ENCODE data around the gene ADH1C.
A peak's percentile ranks its signal among the peaks of the same experiment; 100 is the strongest.
"Not testable (repeated sequence)": the region's sequence is repeated elsewhere in the genome, so short reads cannot be mapped to it uniquely, and the experiment has no call there.

Gene ADH1C

GRCh38 chr4:99324979-99325378 lies 27.6 kb downstream of the ADH1C start:
- Histone ChIP-seq H3K27me3 (replicated peaks; ENCODE audit: control insufficient read depth, insufficient read depth, low read length) (no peaks in the 10 kb centered on the region), H3K9me3 (ENCODE audit: control insufficient read depth, low read length) (peaks cover 32% of the 10 kb centered on the region), H3K4me3 (ENCODE audit: low read length) (peak overlapping the region; percentile 46), H3K9ac (ENCODE audit: low read length) (peak overlapping the region; percentile 87), H3K36me3 (ENCODE audit: control insufficient read depth, insufficient read depth, low read length, severe bottlenecking) (no peaks in the 10 kb centered on the region), H3K4me1 (ENCODE audit: control insufficient read depth, insufficient read depth, low read length) (peaks cover 41% of the 10 kb centered on the region)
- DNase-seq (ENCODE audit: low read depth), result peak; percentile 96

- H3K9ac ChIP-seq (ENCODE audit: low read length), result peak overlapping the region; percentile 87
These were observed 28.2 kb downstream of the ADH1C start for GRCh38 chr4:99324361-99324760.

GRCh38 chr4:99323756-99324155 lies 28.8 kb downstream of the ADH1C start:
- Histone ChIP-seq H3K4me3 (ENCODE audit: low read length) (peak overlapping the region; percentile 42), H3K27me3 (replicated peaks; ENCODE audit: control insufficient read depth, insufficient read depth, low read length) (no peaks in the 10 kb centered on the region), H3K4me1 (ENCODE audit: control insufficient read depth, insufficient read depth, low read length) (peaks cover 47% of the 10 kb centered on the region), H3K9ac (ENCODE audit: low read length) (peak overlapping the region; percentile 87), H3K9me3 (ENCODE audit: control insufficient read depth, low read length) (peaks cover 25% of the 10 kb centered on the region), H3K36me3 (ENCODE audit: control insufficient read depth, insufficient read depth, low read length, severe bottlenecking) (peaks cover 10% of the 10 kb centered on the region)
- DNase-seq (ENCODE audit: low read depth), result peak; percentile 87

More at GRCh38 chr4:99324361-99324760, 28.2 kb downstream of the ADH1C start:
- Histone ChIP-seq H3K27me3 (replicated peaks; ENCODE audit: control insufficient read depth, insufficient read depth, low read length) (no peaks in the 10 kb centered on the region), H3K9me3 (ENCODE audit: control insufficient read depth, low read length) (peaks cover 28% of the 10 kb centered on the region), H3K4me1 (ENCODE audit: control insufficient read depth, insufficient read depth, low read length) (peaks cover 41% of the 10 kb centered on the region), H3K36me3 (ENCODE audit: control insufficient read depth, insufficient read depth, low read length, severe bottlenecking) (peaks cover 4% of the 10 kb centered on the region), H3K4me3 (ENCODE audit: low read length) (peak overlapping the region; percentile 42)
- DNase-seq (ENCODE audit: low read depth), result peak; percentile 15

GRCh38 chr4:99321241-99322191 lies 31.0 kb downstream of the ADH1C start, which contains the start of gene ADH1B:
ADH1B (minus strand) TSS chr4:99321401; CDS start chr4:99321331, 70 bp downstream.
- Histone ChIP-seq H3K9me3 (ENCODE audit: control insufficient read depth, low read length) (peaks cover 11% of the 10 kb centered on the region), H3K4me1 (ENCODE audit: control insufficient read depth, insufficient read depth, low read length) (peaks cover 67% of the 10 kb centered on the region), H3K4me3 (ENCODE audit: low read length) (peak within 1 kb of the TSS; percentile 90), H3K9ac (ENCODE audit: low read length) (peak within 1 kb of the TSS; percentile 95), H3K36me3 (ENCODE audit: control insufficient read depth, insufficient read depth, low read length, severe bottlenecking) (peaks cover 32% of the 10 kb centered on the region), H3K27me3 (replicated peaks; ENCODE audit: control insufficient read depth, insufficient read depth, low read length) (no peaks in the 10 kb centered on the region)
- DNase-seq (ENCODE audit: low read depth), result peak; percentile 32

GRCh38 chr4:99317811-99318210 lies 34.7 kb downstream of the ADH1C start:
- peak overlapping the region; percentile 95 for H3K9ac ChIP-seq (ENCODE audit: low read length)
- H3K27me3 ChIP-seq (replicated peaks; ENCODE audit: control insufficient read depth, insufficient read depth, low read length); DNase-seq (ENCODE audit: low read depth); H3K9me3 ChIP-seq (ENCODE audit: control insufficient read depth, low read length): not testable (repeated sequence)
- H3K4me3 ChIP-seq (ENCODE audit: low read length), result peak overlapping the region; percentile 90
- peaks cover 69% of the 10 kb centered on the region for H3K36me3 ChIP-seq (ENCODE audit: control insufficient read depth, insufficient read depth, low read length, severe bottlenecking)
- peaks cover 53% of the 10 kb centered on the region for H3K4me1 ChIP-seq (ENCODE audit: control insufficient read depth, insufficient read depth, low read length)

- H3K9ac ChIP-seq (ENCODE audit: low read length), result peak overlapping the region; percentile 95
- H3K36me3 ChIP-seq (ENCODE audit: control insufficient read depth, insufficient read depth, low read length, severe bottlenecking), result peaks cover 74% of the 10 kb centered on the region
- no peaks in the 10 kb centered on the region for H3K27me3 ChIP-seq (replicated peaks; ENCODE audit: control insufficient read depth, insufficient read depth, low read length)
- H3K4me3 ChIP-seq (ENCODE audit: low read length), result peak overlapping the region; percentile 90
- DNase-seq (ENCODE audit: low read depth), result no peak
- no peaks in the 10 kb centered on the region for H3K9me3 ChIP-seq (ENCODE audit: control insufficient read depth, low read length)
- peaks cover 56% of the 10 kb centered on the region for H3K4me1 ChIP-seq (ENCODE audit: control insufficient read depth, insufficient read depth, low read length)
These were observed 35.2 kb downstream of the ADH1C start for GRCh38 chr4:99317354-99317753.

GRCh38 chr4:99315839-99316238 lies 36.7 kb downstream of the ADH1C start:
- Histone ChIP-seq H3K9me3 (ENCODE audit: control insufficient read depth, low read length) (no peaks in the 10 kb centered on the region), H3K4me1 (ENCODE audit: control insufficient read depth, insufficient read depth, low read length) (peaks cover 46% of the 10 kb centered on the region), H3K36me3 (ENCODE audit: control insufficient read depth, insufficient read depth, low read length, severe bottlenecking) (peaks cover 89% of the 10 kb centered on the region), H3K4me3 (ENCODE audit: low read length) (peak overlapping the region; percentile 28), H3K9ac (ENCODE audit: low read length) (peak overlapping the region; percentile 95), H3K27me3 (replicated peaks; ENCODE audit: control insufficient read depth, insufficient read depth, low read length) (no peaks in the 10 kb centered on the region)
- DNase-seq (ENCODE audit: low read depth), result no peak

- peaks cover 100% of the 10 kb centered on the region for H3K36me3 ChIP-seq (ENCODE audit: control insufficient read depth, insufficient read depth, low read length, severe bottlenecking)
- DNase-seq (ENCODE audit: low read depth), result no peak
- peak overlapping the region; percentile 61 for H3K9ac ChIP-seq (ENCODE audit: low read length)
- peak overlapping the region; percentile 32 for H3K4me3 ChIP-seq (ENCODE audit: low read length)
- no peaks in the 10 kb centered on the region for H3K27me3 ChIP-seq (replicated peaks; ENCODE audit: control insufficient read depth, insufficient read depth, low read length)
- peaks cover 45% of the 10 kb centered on the region for H3K4me1 ChIP-seq (ENCODE audit: control insufficient read depth, insufficient read depth, low read length)
- no peaks in the 10 kb centered on the region for H3K9me3 ChIP-seq (ENCODE audit: control insufficient read depth, low read length)
These were observed 38.3 kb downstream of the ADH1C start for GRCh38 chr4:99314211-99314610.

GRCh38 chr4:99310389-99310788 lies 42.2 kb downstream of the ADH1C start:
- Histone ChIP-seq H3K9ac (ENCODE audit: low read length) (peak overlapping the region; percentile 61), H3K36me3 (ENCODE audit: control insufficient read depth, insufficient read depth, low read length, severe bottlenecking) (peaks cover 89% of the 10 kb centered on the region), H3K4me1 (ENCODE audit: control insufficient read depth, insufficient read depth, low read length) (peaks cover 11% of the 10 kb centered on the region), H3K27me3 (replicated peaks; ENCODE audit: control insufficient read depth, insufficient read depth, low read length) (no peaks in the 10 kb centered on the region), H3K4me3 (ENCODE audit: low read length) (no peak overlapping the region), H3K9me3 (ENCODE audit: control insufficient read depth, low read length) (no peaks in the 10 kb centered on the region)
- no peak for DNase-seq (ENCODE audit: low read depth)

- Histone ChIP-seq H3K4me3 (ENCODE audit: low read length) (no peak overlapping the region), H3K9ac (ENCODE audit: low read length) (no peak overlapping the region), H3K36me3 (ENCODE audit: control insufficient read depth, insufficient read depth, low read length, severe bottlenecking) (peaks cover 43% of the 10 kb centered on the region), H3K4me1 (ENCODE audit: control insufficient read depth, insufficient read depth, low read length) (peaks cover 9% of the 10 kb centered on the region), H3K9me3 (ENCODE audit: control insufficient read depth, low read length) (no peaks in the 10 kb centered on the region), H3K27me3 (replicated peaks; ENCODE audit: control insufficient read depth, insufficient read depth, low read length) (no peaks in the 10 kb centered on the region)
- no peak for DNase-seq (ENCODE audit: low read depth)
These were observed 46.7 kb downstream of the ADH1C start for GRCh38 chr4:99305638-99306400.

Data from adipocyte (in vitro differentiated cells).